GM21717 (cell line): ENCODE measurements around the gene ELOA.
A peak's percentile ranks its signal among the peaks of the same experiment; 100 is the strongest.
"Not testable (repeated sequence)": the region's sequence is repeated elsewhere in the genome, so short reads cannot be mapped to it uniquely, and the experiment has no call there.

Experiments used
- ATAC-seq: cut with Tn5 transposase; IDR thresholded peaks from one replicate; pipeline ENCODE4 v1.9.1; 2021; ENCODE audit warnings: mild to moderate bottlenecking, moderate library complexity; ENCODE audit not compliant: unreplicated experiment

ELOA gene

GRCh38 chr1:23777979-23778814, 34.9 kb downstream of the ELOA start, which contains the start of gene PITHD1:
PITHD1 (plus strand) TSS chr1:23778418; CDS start chr1:23778516, 98 bp downstream.
- ATAC-seq: peak; percentile 66

- no peak for ATAC-seq
These were observed 36.6 kb downstream of the ELOA start for GRCh38 chr1:23779826-23780371.

GRCh38 chr1:23783141-23783540, 39.9 kb downstream of the ELOA start:
- not testable (repeated sequence) for ATAC-seq

- no peak for ATAC-seq
These were observed 41.6 kb downstream of the ELOA start for GRCh38 chr1:23784846-23785245.

GRCh38 chr1:23787701-23788100, 44.4 kb downstream of the ELOA start:
- no peak for ATAC-seq

GRCh38 chr1:23788695-23789094, 45.4 kb downstream of the ELOA start:
- no peak for ATAC-seq

- ATAC-seq: peak; percentile 52
These were observed 47.6 kb downstream of the ELOA start, which contains the start of gene LYPLA2 for GRCh38 chr1:23790696-23791515. LYPLA2 (plus strand) TSS chr1:23791145; CDS start chr1:23792683, 1,538 bp downstream.

GRCh38 chr1:23791516-23792047, 48.3 kb downstream of the ELOA start:
- no peak for ATAC-seq

- no peak for ATAC-seq
These were observed 49.1 kb downstream of the ELOA start for GRCh38 chr1:23792151-23792945.

GRCh38 chr1:23793018-23793781, 49.9 kb downstream of the ELOA start:
- no peak for ATAC-seq

- no peak for ATAC-seq
These were observed 50.8 kb downstream of the ELOA start for GRCh38 chr1:23793861-23794731.

GRCh38 chr1:23794732-23795182, 51.5 kb downstream of the ELOA start:
- ATAC-seq: not testable (repeated sequence)

- no peak for ATAC-seq
These were observed 52.6 kb downstream of the ELOA start for GRCh38 chr1:23795676-23796465.

- ATAC-seq: no peak
These were observed 53.4 kb downstream of the ELOA start for GRCh38 chr1:23796466-23797271.

- ATAC-seq: no peak
These were observed 54.5 kb downstream of the ELOA start for GRCh38 chr1:23797478-23798448.

- ATAC-seq: no peak
These were observed 55.4 kb downstream of the ELOA start for GRCh38 chr1:23798662-23799142.
